Measurements from ENCODE around the gene GRIN2A.

Gene GRIN2A

GRCh38 chr16:9845661-9846361, 336.4 kb downstream of the GRIN2A start:
- H3K9me3 ChIP-seq (ENCODE audit: insufficient read depth, low read depth, low read length), result no peaks in the 10 kb centered on the region
- H3K4me3 ChIP-seq (ENCODE audit: low read length), result no peak overlapping the region
- H3K27me3 ChIP-seq (ENCODE audit: insufficient read depth, low read length), result no peaks in the 10 kb centered on the region
- H3K9ac ChIP-seq (ENCODE audit: low read depth, low read length), result no peak overlapping the region
- no peak overlapping the region for H3K27ac ChIP-seq (ENCODE audit: low read length)
- no peaks in the 10 kb centered on the region for H3K36me3 ChIP-seq (ENCODE audit: insufficient read depth, low read depth, low read length)
- peaks cover 5% of the 10 kb centered on the region; the same call in 1 of the 2 replicates for H3K4me1 ChIP-seq (ENCODE audit: insufficient read depth, low read length)

GRCh38 chr16:9844361-9844760, 337.9 kb downstream of the GRIN2A start:
- no peak overlapping the region for H3K9ac ChIP-seq (ENCODE audit: low read depth, low read length)

DNA sequence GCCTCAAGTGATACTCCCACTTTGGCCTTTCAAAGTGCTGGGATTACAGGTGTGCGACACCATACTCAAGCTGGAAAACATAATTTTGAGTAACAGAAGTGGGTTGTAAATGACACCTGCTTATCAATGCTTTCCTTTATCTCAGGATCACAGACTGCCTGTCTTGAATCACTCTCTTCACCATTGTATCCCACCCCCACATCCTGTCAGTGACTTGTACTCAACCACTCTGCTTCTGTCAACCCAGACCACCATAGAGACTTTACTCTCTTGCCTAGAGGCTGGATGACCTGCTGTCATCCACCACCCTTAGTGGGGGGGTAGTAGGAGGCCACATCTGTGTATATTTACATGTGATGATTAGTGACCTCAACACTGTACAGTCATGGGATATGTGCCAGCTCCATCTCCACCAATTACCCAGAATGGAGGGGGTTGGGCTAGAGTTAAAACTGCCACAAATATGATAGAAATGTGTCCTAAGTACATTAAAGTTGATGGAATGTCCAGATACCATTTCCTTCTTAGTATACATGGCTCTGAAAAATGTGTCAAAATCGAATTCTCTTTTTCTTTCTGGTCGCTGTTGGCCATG, 338.7 kb downstream of the GRIN2A start:
- Histone ChIP-seq H3K4me1 (ENCODE audit: insufficient read depth, low read length) (peaks cover 9% of the 10 kb centered on the region), H3K4me3 (ENCODE audit: low read length) (no peak overlapping the region), H3K9ac (ENCODE audit: low read depth, low read length) (no peak overlapping the region)

More at GRCh38 chr16:9844361-9844760, 337.9 kb downstream of the GRIN2A start:
- Histone ChIP-seq H3K4me3 (ENCODE audit: low read length) (no peak overlapping the region), H3K4me1 (ENCODE audit: insufficient read depth, low read length) (peaks cover 9% of the 10 kb centered on the region), H3K27me3 (ENCODE audit: insufficient read depth, low read length) (no peaks in the 10 kb centered on the region), H3K27ac (ENCODE audit: low read length) (no peak overlapping the region), H3K9me3 (ENCODE audit: insufficient read depth, low read depth, low read length) (no peaks in the 10 kb centered on the region), H3K36me3 (ENCODE audit: insufficient read depth, low read depth, low read length) (no peaks in the 10 kb centered on the region)

DNA sequence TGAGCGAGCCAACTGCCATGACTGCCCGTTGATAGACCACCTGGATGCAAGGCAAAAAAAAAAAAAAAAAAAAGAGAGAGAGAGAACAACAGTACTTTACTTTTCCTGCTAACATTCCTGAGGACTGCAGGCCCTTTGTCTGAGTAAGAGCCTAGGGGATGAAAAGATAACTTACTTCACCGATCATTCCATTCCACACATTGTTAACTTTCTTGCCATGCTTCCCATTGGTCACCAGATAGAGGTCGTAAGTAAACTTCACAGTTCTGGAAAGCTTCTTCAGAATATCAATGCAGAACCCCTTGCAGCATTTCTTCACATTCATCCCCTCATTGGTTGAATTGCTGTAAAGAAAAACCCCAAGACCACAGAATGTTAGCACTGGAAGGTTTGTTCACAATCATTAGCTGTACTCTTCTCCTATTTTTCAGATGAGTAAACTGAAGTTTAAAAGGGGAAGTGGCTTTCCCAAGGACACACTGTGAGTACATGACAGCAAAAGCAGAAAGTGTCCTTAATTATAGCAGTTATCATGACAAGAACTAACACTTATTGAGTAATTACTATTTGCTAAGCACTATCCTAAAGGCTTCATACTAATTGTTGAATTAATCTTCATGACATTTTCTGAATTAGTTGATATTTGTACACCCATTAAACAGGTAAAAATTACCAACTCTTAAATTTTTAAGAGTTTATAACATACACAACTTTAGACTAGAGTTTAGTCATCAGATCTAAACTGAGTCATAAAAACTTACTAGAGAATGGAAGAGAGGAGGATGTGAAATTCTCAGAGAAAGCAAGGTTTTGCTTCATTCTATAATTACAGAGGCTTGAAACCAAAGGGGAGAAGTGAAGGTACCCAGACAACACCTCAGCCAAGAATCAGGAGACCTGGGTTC, 341.2 kb downstream of the GRIN2A start:
- Histone ChIP-seq H3K27me3 (ENCODE audit: insufficient read depth, low read length) (no peaks in the 10 kb centered on the region), H3K36me3 (ENCODE audit: insufficient read depth, low read depth, low read length) (no peaks in the 10 kb centered on the region), H3K4me1 (ENCODE audit: insufficient read depth, low read length) (peaks cover 24% of the 10 kb centered on the region), H3K27ac (ENCODE audit: low read length) (no peak overlapping the region), H3K4me3 (ENCODE audit: low read length) (no peak overlapping the region), H3K9me3 (ENCODE audit: insufficient read depth, low read depth, low read length) (no peaks in the 10 kb centered on the region), H3K9ac (ENCODE audit: low read depth, low read length) (no peak overlapping the region)

More for the DNA sequence above, 338.7 kb downstream of the GRIN2A start:
- Histone ChIP-seq H3K36me3 (ENCODE audit: insufficient read depth, low read depth, low read length) (no peaks in the 10 kb centered on the region), H3K27me3 (ENCODE audit: insufficient read depth, low read length) (no peaks in the 10 kb centered on the region), H3K9me3 (ENCODE audit: insufficient read depth, low read depth, low read length) (no peaks in the 10 kb centered on the region), H3K27ac (ENCODE audit: low read length) (no peak overlapping the region)

DNA sequence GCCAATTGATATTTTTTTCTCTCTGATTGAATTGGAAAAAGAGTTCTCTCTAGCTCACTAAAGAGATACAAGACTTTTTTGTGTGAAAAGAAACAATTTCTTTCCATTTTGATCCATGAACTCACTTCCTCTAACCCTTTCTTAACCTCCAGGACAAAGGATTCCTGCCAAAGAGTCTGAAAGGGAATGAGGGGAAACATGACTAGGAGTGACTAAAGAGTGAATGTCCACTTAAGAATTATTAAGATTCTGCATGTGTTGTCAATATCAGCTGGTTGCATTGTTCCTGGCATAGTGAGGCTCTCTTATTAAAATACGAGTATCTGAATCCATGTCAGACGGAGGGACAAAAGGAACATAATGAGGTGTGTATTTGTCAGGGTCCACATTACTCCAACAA, 344.7 kb downstream of the GRIN2A start:
- Histone ChIP-seq H3K4me3 (ENCODE audit: low read length) (no peak overlapping the region), H3K9me3 (ENCODE audit: insufficient read depth, low read depth, low read length) (no peaks in the 10 kb centered on the region), H3K27ac (ENCODE audit: low read length) (no peak overlapping the region), H3K4me1 (ENCODE audit: insufficient read depth, low read length) (peaks cover 24% of the 10 kb centered on the region), H3K9ac (ENCODE audit: low read depth, low read length) (no peak overlapping the region), H3K36me3 (ENCODE audit: insufficient read depth, low read depth, low read length) (no peaks in the 10 kb centered on the region), H3K27me3 (ENCODE audit: insufficient read depth, low read length) (no peaks in the 10 kb centered on the region)

GRCh38 chr16:9836118-9836736, 346.0 kb downstream of the GRIN2A start:
- Histone ChIP-seq H3K4me1 (ENCODE audit: insufficient read depth, low read length) (peaks cover 23% of the 10 kb centered on the region), H3K27me3 (ENCODE audit: insufficient read depth, low read length) (no peaks in the 10 kb centered on the region), H3K27ac (ENCODE audit: low read length) (no peak overlapping the region), H3K4me3 (ENCODE audit: low read length) (no peak overlapping the region), H3K9ac (ENCODE audit: low read depth, low read length) (no peak overlapping the region), H3K36me3 (ENCODE audit: insufficient read depth, low read depth, low read length) (no peaks in the 10 kb centered on the region), H3K9me3 (ENCODE audit: insufficient read depth, low read depth, low read length) (no peaks in the 10 kb centered on the region)

GRCh38 chr16:9827062-9827752, 355.0 kb downstream of the GRIN2A start:
- Histone ChIP-seq H3K9ac (ENCODE audit: low read depth, low read length) (no peak overlapping the region), H3K27ac (ENCODE audit: low read length) (no peak overlapping the region)

DNA sequence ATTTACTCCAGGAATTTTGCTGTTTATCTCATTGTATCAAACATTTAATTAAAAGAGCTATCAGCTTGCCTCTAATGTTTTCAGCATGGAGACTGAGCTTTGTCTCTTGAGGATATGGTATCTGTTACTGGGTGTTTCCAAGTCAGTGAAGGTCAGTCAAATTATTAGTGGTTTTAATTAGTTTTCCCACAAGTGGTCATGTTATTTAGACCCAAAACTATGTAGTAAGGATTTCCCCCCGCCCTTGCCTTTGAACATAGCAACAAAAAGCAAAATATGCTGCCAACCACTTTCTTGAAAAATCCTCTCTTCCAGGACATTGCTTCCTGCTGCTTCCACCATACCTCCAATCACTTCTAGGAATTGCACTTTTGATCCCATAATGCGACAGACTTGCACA, 355.6 kb downstream of the GRIN2A start:
- H3K27me3 ChIP-seq (ENCODE audit: insufficient read depth, low read length), result peaks cover 21% of the 10 kb centered on the region; the same call in 1 of the 2 replicates
- no peaks in the 10 kb centered on the region for H3K9me3 ChIP-seq (ENCODE audit: insufficient read depth, low read depth, low read length)
- no peak overlapping the region for H3K9ac ChIP-seq (ENCODE audit: low read depth, low read length)

More at GRCh38 chr16:9827062-9827752, 355.0 kb downstream of the GRIN2A start:
- Histone ChIP-seq H3K27me3 (ENCODE audit: insufficient read depth, low read length) (peaks cover 21% of the 10 kb centered on the region; the same call in 1 of the 2 replicates), H3K4me3 (ENCODE audit: low read length) (no peak overlapping the region), H3K4me1 (ENCODE audit: insufficient read depth, low read length) (peaks cover 19% of the 10 kb centered on the region), H3K36me3 (ENCODE audit: insufficient read depth, low read depth, low read length) (no peaks in the 10 kb centered on the region), H3K9me3 (ENCODE audit: insufficient read depth, low read depth, low read length) (no peaks in the 10 kb centered on the region)

GRCh38 chr16:9824200-9825068, 357.8 kb downstream of the GRIN2A start:
- Histone ChIP-seq H3K36me3 (ENCODE audit: insufficient read depth, low read depth, low read length) (no peaks in the 10 kb centered on the region), H3K4me1 (ENCODE audit: insufficient read depth, low read length) (peaks cover 42% of the 10 kb centered on the region), H3K27ac (ENCODE audit: low read length) (no peak overlapping the region), H3K9ac (ENCODE audit: low read depth, low read length) (no peak overlapping the region), H3K27me3 (ENCODE audit: insufficient read depth, low read length) (peaks cover 21% of the 10 kb centered on the region; the same call in 1 of the 2 replicates), H3K9me3 (ENCODE audit: insufficient read depth, low read depth, low read length) (no peaks in the 10 kb centered on the region), H3K4me3 (ENCODE audit: low read length) (no peak overlapping the region)

More for the DNA sequence above, 355.6 kb downstream of the GRIN2A start:
- peaks cover 23% of the 10 kb centered on the region for H3K4me1 ChIP-seq (ENCODE audit: insufficient read depth, low read length)
- H3K4me3 ChIP-seq (ENCODE audit: low read length), result no peak overlapping the region
- no peak overlapping the region for H3K27ac ChIP-seq (ENCODE audit: low read length)
- H3K36me3 ChIP-seq (ENCODE audit: insufficient read depth, low read depth, low read length), result no peaks in the 10 kb centered on the region

DNA sequence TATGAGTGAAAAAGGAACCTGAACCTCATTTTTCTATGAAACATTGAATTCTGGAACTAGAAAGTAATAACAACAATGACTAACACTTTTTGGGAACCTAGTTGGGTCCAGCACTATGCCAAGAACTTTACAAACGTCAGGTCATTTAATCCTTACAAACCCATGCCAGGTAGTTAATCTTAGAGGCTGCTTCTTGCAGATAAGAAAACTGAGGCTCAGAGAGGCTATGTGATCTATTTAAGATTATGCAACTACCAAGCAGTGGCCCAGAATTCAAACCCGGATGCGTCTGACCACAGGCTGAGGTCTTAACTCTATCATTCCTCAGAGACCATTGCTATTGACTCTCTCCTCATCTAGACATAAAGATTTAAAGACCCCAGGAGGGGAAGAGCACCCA, 358.7 kb downstream of the GRIN2A start:
- H3K4me1 ChIP-seq (ENCODE audit: insufficient read depth, low read length), result peaks cover 44% of the 10 kb centered on the region

More for the DNA sequence above, 358.7 kb downstream of the GRIN2A start:
- H3K27me3 ChIP-seq (ENCODE audit: insufficient read depth, low read length), result peaks cover 21% of the 10 kb centered on the region; the same call in 1 of the 2 replicates
- no peaks in the 10 kb centered on the region for H3K9me3 ChIP-seq (ENCODE audit: insufficient read depth, low read depth, low read length)
- H3K27ac ChIP-seq (ENCODE audit: low read length), result no peak overlapping the region
- H3K36me3 ChIP-seq (ENCODE audit: insufficient read depth, low read depth, low read length), result no peaks in the 10 kb centered on the region
- H3K9ac ChIP-seq (ENCODE audit: low read depth, low read length), result no peak overlapping the region
- no peak overlapping the region for H3K4me3 ChIP-seq (ENCODE audit: low read length)

All from iPS-20b (cell line).